GM10847 (cell line): ENCODE measurements around the gene ATOH7.

Experiments
- POLR2A ChIP-seq: IDR thresholded peaks from 2 replicates; pipeline ENCODE4 v1.6.1; 2011; ENCODE audit not compliant: insufficient read length; ENCODE audit errors: extremely low read depth

ATOH7 gene

GRCh38 chr10:68239069-68239468 is 7.2 kb upstream of the ATOH7 start:
- no peak for TF ChIP-seq POLR2A

GRCh38 chr10:68238371-68238770 is 6.5 kb upstream of the ATOH7 start:
- TF ChIP-seq POLR2A: no peak

DNA sequence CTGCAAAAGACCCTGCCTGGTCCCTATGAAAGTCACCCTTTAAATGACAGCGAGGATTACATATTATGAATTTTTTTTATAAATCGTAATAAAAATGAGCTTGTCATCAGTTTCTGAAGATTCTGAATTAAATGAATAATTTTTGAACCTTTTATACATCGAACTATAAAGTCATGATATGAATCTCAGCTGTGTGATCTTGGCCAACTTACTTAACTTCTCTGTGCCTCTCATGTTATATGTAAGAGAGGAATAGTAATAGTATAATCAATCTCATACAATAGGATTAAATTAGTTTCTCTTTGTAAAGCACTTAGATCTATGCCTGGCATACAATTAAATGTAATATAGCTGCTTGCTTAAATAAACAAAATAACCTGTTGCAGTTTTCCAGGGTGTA is 5.3 kb upstream of the ATOH7 start:
- no peak for TF ChIP-seq POLR2A

DNA sequence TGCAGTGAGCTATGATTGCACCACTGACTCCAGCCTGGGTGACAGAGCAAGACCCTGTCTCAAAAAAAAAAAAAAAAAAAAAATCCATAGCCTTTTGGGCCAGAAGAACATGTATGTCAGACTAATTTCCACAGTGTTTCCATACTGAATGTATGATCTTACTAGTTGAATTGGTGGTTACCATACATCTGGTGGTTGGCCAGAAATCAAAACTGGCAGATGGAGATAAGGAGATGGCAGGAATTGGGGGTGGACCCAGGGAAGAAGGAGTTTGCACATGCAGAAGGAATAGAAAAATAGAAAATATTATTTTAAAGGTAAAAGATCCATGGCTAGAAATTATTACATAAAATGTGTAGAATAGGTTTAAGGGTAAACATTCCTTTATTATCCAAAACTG is 3.7 kb upstream of the ATOH7 start:
- no peak for TF ChIP-seq POLR2A

DNA sequence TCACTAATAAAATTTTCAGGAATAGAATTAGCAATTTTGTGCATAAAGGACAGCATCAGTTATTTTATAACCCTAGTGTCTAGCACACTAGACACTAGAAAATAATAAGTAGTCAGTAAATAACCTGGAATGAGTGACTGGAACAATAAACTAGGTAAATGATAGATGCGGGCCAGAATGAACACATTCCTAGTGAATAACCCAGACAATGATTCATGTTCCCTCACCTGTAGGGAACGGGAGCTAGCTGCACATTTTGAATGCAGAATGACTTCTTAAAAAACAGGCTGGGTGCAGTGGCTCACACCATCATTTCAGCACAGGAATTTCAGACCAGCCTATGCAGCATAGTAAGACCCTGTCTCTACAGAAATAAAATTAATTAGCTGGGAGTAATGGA is 3.2 kb upstream of the ATOH7 start:
- TF ChIP-seq POLR2A: no peak

DNA sequence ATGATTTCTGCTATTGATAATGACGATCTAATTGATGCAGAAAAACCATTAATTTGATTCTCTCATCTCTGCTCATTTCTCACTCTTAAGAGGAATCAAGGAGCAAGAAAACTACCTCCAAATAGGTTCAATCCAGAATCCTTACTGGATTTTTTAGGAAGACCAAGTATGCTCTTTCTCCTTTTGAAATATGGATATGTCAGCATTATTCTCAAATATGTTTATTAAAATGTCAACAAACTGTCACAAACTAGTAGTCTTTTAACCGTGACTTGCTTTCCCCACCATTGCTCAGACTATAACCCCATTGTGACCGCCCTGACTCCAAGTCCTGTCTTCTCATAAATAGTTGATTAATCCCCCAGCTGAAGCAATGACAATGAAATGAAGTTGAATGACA is 1.1 kb upstream of the ATOH7 start:
- no peak for TF ChIP-seq POLR2A

GRCh38 chr10:68231106-68231816 is 652 bp downstream of the ATOH7 start:
- no peak for TF ChIP-seq POLR2A

DNA sequence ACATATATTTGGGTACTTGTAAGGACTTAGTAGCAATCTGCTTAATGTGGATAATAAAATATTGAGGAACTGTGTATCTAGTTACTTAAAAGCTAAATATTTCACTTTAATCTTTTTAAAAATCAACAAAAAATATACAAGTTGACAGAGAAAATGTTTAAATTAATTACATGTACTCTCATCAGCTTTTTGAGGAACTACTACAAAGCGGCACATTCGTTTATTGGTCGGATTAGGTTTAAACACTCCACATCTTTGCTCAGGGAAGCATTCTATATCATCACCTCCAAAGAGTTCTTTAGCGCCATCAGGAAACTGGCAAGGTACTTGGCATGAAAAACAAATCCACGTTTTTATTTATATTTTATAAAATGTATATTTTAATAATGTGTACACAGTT is 1.6 kb downstream of the ATOH7 start:
- no peak for TF ChIP-seq POLR2A

DNA sequence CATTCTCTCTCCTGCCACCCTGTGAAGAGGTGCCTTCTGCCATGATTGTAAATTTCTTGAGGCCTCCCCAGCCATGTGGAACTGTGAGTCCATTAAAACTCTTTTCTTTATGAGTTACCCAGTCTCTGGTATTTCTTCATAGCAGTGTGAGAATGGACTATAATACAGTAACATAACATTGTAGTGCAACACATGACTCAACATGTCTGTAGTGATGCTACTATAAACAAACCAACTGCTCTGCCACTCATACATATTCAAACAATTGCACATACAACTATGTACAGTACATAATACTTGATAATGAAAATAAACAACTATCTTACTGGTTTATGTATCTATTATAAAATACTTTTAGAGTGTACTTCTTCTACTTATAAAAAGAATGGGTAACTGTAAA is 7.1 kb downstream of the ATOH7 start:
- no peak for TF ChIP-seq POLR2A

GRCh38 chr10:68223535-68224165 is 8.3 kb downstream of the ATOH7 start:
- no peak for TF ChIP-seq POLR2A

- TF ChIP-seq POLR2A: no peak
Observed at GRCh38 chr10:68222391-68222790, 9.5 kb downstream of the ATOH7 start.

DNA sequence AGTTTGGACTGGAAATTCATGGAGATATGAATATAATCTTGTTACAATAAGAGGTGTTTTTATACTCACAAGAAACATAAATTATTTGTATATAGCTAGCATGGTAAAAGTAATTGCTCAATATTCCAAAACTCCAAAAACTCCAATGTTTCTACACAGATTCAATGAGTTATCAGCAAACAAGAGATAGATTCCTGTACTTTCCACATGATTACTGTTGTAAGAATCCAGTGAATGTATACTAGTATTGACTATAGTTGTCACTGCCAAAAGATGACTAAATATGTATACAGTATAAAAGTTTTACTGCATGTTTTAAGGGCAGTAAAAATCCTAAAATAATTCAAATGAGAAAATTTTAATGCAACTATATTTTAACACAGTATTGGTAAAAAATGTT is 10.7 kb downstream of the ATOH7 start:
- TF ChIP-seq POLR2A: no peak

- TF ChIP-seq POLR2A: no peak
Observed at GRCh38 chr10:68218786-68219185, 13.1 kb downstream of the ATOH7 start.

GRCh38 chr10:68212721-68213352 is 19.1 kb downstream of the ATOH7 start:
- no peak for TF ChIP-seq POLR2A

DNA sequence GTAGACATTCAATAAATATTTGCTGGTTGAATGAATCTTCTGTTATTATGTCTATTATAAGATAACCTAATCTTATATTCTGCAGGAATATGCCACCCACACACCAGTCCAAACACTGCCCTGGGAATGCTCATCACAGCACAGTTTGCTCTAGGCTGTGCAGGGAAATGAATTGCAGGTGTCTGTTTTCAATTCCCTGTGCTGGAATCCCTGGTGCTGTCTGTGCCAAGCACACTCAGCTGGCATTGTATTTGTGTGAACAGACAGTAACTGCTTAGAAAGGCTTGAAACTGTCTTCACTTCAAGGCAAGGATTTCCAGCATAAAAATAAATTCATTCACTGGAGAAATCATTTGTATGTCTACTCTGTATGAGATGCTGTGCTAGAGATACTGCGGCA is 20.2 kb downstream of the ATOH7 start:
- no peak for TF ChIP-seq POLR2A

DNA sequence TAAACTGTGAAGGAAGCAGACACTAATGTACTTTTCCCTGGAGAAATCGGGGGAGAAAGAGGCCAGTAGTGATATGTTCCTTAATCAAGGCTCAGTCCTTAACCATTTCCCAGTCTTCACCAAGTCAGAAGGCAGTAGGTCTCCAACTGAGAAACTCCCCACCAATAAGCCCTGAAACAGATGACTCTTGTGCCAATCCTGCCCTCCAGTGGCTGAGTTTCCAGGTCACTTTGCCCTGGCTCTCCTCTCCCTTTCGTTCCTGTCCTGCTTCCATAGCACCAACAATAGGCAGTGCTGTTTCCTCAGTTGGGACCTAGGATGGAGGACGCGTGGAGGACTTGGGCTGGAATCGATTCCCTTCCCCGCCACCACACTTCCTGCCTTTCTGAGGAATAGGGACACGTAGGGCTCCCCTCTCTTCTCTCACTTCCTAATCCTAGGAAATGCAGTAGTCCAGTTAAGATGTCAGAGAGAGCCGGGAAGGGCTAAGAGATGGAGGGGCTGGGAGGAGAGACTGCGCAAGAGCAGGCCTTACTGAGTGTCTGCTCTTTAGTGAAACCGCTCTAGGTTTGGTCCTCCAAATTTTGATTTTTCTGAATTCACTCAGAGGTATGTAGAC is 23.4 kb downstream of the ATOH7 start:
- no peak for TF ChIP-seq POLR2A
